Heart left ventricle (tissue), 16 donors: Measurements from ENCODE around the gene CTXN1. TPM values are rescaled to one million over a fixed set of nuclear protein-coding genes. Genes with fewer than 3 reads are reported as not detected.
A peak's percentile ranks its signal among the peaks of the same experiment; 100 is the strongest.
"Not testable (repeated sequence)": the region's sequence is repeated elsewhere in the genome, so short reads cannot be mapped to it uniquely, and the experiment has no call there.

Experiments
- ATAC-seq, 4 donors: fragments of 200-7000 bp; cut with Tn5 transposase; one replicate each; pipeline ENCODE4 v1.9.1; 2020 to 2022; ENCODE audit warnings: moderate library complexity in 4 of 4, mild to moderate bottlenecking in 3 of 4, moderate number of reproducible peaks in 1 of 4
- DNase-seq, 5 donors: peaks; one replicate each; pipeline ENCODE4 v3.0.0-alpha.2; 2020
- H3K27ac ChIP-seq, 12 donors: fragments of 200-600 bp; sonication (generic) in 4 of 12; one replicate each; pipeline versions ENCODE4 v1.5.0 to v1.8.0; 2016 to 2022; ENCODE audit warnings: mild to moderate bottlenecking in 2 of 12
- H3K27me3 ChIP-seq, 9 donors: fragments of 200-600 bp; sonication (generic) in 2 of 9; one replicate each; pipeline versions ENCODE4 v1.5.1 to v1.8.0; 2016 to 2022; ENCODE audit warnings: mild to moderate bottlenecking in 3 of 9
- H3K36me3 ChIP-seq, 9 donors: fragments of 200-600 bp; sonication (generic) in 2 of 9; one replicate each; pipeline versions ENCODE4 v1.5.0 to v1.8.0; 2018 to 2022; ENCODE audit warnings: mild to moderate bottlenecking in 2 of 9
- H3K4me1 ChIP-seq, 12 donors: fragments of 200-600 bp; sonication (generic) in 4 of 12; one replicate each; pipeline versions ENCODE4 v1.5.0 to v1.8.0; 2016 to 2022; ENCODE audit warnings: mild to moderate bottlenecking in 3 of 12
- H3K4me3 ChIP-seq, 12 donors: fragments of 200-600 bp; sonication (generic) in 4 of 12; one replicate each; pipeline versions ENCODE4 v1.5.0 to v1.8.0; 2017 to 2022; ENCODE audit warnings: mild to moderate bottlenecking in 9 of 12, moderate library complexity in 4 of 12
- H3K9me3 ChIP-seq, 12 donors: fragments of 200-600 bp; sonication (generic) in 4 of 12; one replicate each; pipeline versions ENCODE4 v1.5.0 to v1.8.0; 2016 to 2022; ENCODE audit warnings: mild to moderate bottlenecking in 1 of 12
- POLR2A ChIP-seq, 2 donors: fragments of 450-650 bp; IDR thresholded peaks; one replicate each; pipeline ENCODE4 v1.6.1; 2017; ENCODE audit warnings: antibody characterized with exemption in 2 of 2, mild to moderate bottlenecking in 2 of 2, moderate library complexity in 2 of 2
- WGBS, 4 donors: extraction: QIAGEN DNeasy Blood & Tissue Kit in 2 of 4; methylation state at CpG; one replicate each; pipeline versions ENCODE4 v1.1.5 to v1.1.7; 2013 to 2018; 5-methylcytosine and 5-hydroxymethylcytosine counted together
- intact Hi-C, 10 donors: fragments of 100-400 bp; cut with DNase I; formaldehyde crosslinking; loops; one replicate each; pipeline versions ENCODE4 v1.11.1 to v1.14.2; 2022
- polyA plus RNA-seq, 2 donors: library from polyadenylated mRNA; stranded (reverse); fragments of 200-250 nt; gene quantifications; one replicate each; pipeline ENCODE4 v1.2.3, GENCODE V29; 2013
- total RNA-seq, 9 donors: library from RNA; depleted of rRNA in 2 of 9; stranded (reverse); fragments of >200 nt in 2 of 9; fragmentation: NEBNext Ultra II Directional in 3 of 9; extraction: Animal tissue kit (Norgen Biotek cat#: 25700) in 3 of 9; gene quantifications; one replicate each; pipeline versions ENCODE4 v1.1.0 to v1.2.4, GENCODE V29; 2016 to 2023
- TF ChIP-seq, protein P1 (sequence below), 12 donors: fragments of 200-600 bp; sonication (generic) in 4 of 12; IDR thresholded peaks; one replicate each; pipeline versions ENCODE4 v1.5.0 to v1.8.0; 2018 to 2022; ENCODE audit warnings: antibody characterized with exemption in 12 of 12, mild to moderate bottlenecking in 5 of 12
- donor health status: ischemic (EF 13 %, LVEDD 7.1; RV severe dilation, severe dysfunction).
- donor health status: healthy with polysubstance abuse.
- donor health status: DM: no; HTN: yes; CAD: no.
- donor health status: DM: no; HTN: no; CAD: no.
- donor health status: ischemic (EF 25% LVEDD 6.9; RV normal size, moderate dysfunction).
- donor health status: ischemic (EF 25% LVEDD 5.7; RV mildly dilated, moderate dysfunction).
- donor health status: healthy.
- donor health status: DM: yes; HTN: yes; CAD: no.
- donor health status: ischemic (EF 35%, LVEDD 5.7; RV mildly dilated, moderate dysfunction).
- donor health status: nonischemic (EF 11% LVEDD 7.7; RV severe dilation, severe dysfunction).
- donor health status: DM: yes; HTN: yes; CAD: no.
- donor health status: PGD.
- donor health status: ischemic (EF 29% LVEDD 5.4; RV normal size, mild dysfunction).
- donor health status: nonischemic (EF 23%, LVEDD 6.1; RV moderate dilation, normal function).

The CTXN1 gene
- total and polyA plus RNA-seq, 11 donors, result 0.21 to 3.3 (median 0.48) TPM; not detected in 3

DNA sequence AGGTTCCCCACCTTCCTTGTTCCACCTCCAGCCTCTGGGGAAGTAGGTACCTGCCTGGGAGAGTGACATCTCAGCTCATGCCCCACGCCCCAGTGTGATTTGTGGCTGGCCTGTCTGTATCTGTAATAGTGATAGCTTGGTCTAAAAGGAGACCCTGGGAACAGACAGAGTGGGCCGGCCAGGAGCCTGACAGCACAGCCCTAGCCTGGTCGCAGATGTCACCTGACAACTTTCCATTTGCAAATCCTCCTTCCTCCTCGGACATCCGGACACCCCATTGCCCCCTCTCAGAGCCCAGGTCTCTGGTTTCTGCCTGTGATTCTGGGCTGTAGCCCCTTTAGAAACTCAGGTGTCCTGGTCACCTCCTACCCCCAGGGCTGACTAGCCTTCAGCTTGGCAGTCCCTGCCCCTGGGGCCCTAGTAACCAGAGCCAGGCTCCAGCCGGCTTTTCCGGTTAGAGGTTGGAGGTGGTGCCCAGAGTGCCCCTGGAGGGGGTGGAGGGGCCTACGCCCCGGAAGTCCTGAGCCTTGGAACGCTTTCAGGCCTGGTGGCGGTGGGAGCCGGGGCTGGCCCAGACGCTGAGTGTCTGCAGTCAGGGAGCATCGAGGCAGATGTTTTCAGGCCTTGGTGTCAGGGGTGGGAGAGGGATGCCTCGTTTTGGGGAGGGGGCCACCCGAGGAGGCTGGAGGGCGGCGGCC lies 31.2 kb downstream of the CTXN1 start:
- ATAC-seq, result peak in 2 of 4 donors; percentile 11 to 16
- TF ChIP-seq, protein P1, sequence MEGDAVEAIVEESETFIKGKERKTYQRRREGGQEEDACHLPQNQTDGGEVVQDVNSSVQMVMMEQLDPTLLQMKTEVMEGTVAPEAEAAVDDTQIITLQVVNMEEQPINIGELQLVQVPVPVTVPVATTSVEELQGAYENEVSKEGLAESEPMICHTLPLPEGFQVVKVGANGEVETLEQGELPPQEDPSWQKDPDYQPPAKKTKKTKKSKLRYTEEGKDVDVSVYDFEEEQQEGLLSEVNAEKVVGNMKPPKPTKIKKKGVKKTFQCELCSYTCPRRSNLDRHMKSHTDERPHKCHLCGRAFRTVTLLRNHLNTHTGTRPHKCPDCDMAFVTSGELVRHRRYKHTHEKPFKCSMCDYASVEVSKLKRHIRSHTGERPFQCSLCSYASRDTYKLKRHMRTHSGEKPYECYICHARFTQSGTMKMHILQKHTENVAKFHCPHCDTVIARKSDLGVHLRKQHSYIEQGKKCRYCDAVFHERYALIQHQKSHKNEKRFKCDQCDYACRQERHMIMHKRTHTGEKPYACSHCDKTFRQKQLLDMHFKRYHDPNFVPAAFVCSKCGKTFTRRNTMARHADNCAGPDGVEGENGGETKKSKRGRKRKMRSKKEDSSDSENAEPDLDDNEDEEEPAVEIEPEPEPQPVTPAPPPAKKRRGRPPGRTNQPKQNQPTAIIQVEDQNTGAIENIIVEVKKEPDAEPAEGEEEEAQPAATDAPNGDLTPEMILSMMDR (IDR thresholded peaks at IDR 0.05), result no peak
- no peak for TF ChIP-seq POLR2A (IDR thresholded peaks at IDR 0.05)
- no peak for DNase-seq

DNA sequence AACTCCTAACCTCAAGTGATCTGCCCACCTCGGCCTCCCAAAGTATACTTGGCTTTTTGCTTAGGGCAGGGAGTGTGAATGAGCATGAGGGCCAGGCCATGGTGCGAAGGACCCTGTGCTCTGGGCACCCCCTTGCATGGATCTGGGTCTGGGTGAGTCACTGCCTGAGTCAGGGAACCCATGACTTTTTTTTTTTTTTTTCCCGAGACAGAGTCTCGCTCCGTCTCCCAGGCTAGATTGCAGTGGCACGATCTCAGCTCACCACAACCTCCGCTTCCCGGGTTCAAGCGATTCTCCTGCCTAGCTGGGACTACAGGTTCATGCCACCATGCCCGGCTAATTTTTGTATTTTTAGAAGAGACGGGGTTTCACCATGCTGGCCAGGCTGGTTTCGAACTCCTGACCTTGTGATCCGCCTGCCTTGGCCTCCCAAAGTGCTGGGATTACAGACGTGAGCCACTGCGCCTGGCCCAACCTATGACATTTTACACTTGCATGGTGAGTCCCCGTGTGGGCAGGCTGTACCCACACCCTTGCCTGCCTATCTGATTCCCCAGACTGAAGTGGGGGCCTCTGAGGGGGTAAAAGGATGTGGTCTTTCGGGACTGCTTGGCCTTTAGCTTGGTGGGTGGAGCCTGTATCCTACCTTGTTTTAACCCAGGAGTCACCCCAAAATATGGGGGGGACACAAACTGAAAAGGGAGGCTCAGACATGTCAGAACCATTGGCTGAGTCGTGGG lies 32.4 kb downstream of the CTXN1 start:
- peaks cover 0 to 35% (median 3%) of the 10 kb centered on the region in 9 donors for H3K27me3 ChIP-seq
- H3K4me1 ChIP-seq, intact Hi-C loops, H3K27ac ChIP-seq, H3K4me3 ChIP-seq, H3K9me3 ChIP-seq, ATAC-seq, H3K36me3 ChIP-seq, DNase-seq: not testable (repeated sequence)
- 82 to 84% (median 83%) methylated on average over 18 of the region's 18 CpGs for WGBS, 4 donors

More for the DNA sequence above, 31.2 kb downstream of the CTXN1 start:
- no peaks in the 10 kb centered on the region for H3K4me1 ChIP-seq
- intact Hi-C loops, result no loop called here
- H3K36me3 ChIP-seq, result no peaks in the 10 kb centered on the region
- no peak overlapping the region for H3K27ac ChIP-seq
- no peaks in the 10 kb centered on the region for H3K9me3 ChIP-seq
- WGBS, 4 donors, result 58 to 67% (median 63%) methylated on average over 17 to 18 of the region's 18 CpGs
- H3K4me3 ChIP-seq, result no peak overlapping the region
- H3K27me3 ChIP-seq, result peaks cover 0 to 31% (median 0%) of the 10 kb centered on the region in 9 donors

DNA sequence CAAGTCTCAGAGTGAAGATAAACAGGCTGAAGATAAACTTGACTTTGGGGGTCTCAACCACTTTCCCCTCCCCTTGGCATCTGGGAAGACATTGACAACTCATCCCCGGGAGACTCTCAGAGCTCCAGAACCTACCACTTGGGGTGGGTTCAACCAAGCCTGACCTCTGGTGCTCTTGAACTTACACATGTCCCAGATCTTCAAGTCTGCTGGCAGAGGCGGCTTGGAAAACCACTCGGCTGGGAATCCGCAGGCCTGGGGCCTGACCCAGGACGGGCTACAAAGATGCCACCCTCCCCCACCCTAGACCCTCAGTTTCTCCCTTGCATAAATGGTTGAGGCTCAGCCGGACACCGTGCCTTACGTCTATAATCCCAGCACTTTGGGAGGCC lies 37.1 kb downstream of the CTXN1 start:
- intact Hi-C loops, result no loop called here
- H3K9me3 ChIP-seq, result no peaks in the 10 kb centered on the region
- H3K4me3 ChIP-seq, result peak overlapping the region in 10 of 12 donors; percentile 1 to 52 (median 39)
- TF ChIP-seq, protein P1 (IDR thresholded peaks at IDR 0.05), result no peak
- no peak for TF ChIP-seq POLR2A (IDR thresholded peaks at IDR 0.05)
- DNase-seq, result no peak
- no peaks in the 10 kb centered on the region for H3K36me3 ChIP-seq
- no peak for ATAC-seq
- 51 to 80% (median 77%) methylated on average over 3 to 8 of the region's 8 CpGs for WGBS, 4 donors
- peaks cover 0 to 7% (median 0%) of the 10 kb centered on the region in 12 donors for H3K4me1 ChIP-seq
- peaks cover 4 to 38% (median 10%) of the 10 kb centered on the region in 9 donors for H3K27me3 ChIP-seq
- no peak overlapping the region for H3K27ac ChIP-seq

DNA sequence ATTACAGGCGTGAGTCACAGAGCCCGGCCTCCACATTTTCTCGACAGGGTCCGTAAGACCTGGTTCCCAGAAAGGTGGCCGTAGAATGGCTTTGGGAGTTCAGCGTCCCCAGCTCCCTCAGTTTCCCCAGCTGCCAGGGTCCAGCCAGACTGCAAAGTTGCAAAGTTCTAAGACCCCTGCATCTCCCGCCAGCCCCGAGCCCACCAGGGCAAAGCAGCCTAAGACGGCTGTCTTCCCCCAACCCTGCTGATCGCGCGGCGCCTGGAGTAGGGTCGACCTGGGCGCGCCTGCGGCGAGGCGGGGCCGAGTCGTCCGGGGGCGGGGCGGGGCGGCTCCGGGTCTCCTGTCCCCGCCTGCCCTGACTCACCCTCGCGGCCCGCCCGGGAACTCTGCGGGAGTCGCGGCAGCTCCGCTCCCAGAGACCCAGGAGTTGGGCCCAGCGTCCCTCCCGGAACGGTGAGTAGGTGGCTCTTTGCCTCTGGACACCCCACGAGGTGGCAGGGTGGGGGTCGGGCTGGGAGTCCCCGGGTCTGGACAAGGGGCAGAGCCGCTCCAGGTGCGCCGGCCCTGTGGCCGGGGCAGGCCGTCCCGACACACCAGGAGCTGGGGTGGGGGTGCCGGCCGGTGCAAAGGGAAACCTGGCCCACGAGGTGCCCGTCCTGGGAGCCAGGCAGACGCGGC lies 37.6 kb downstream of the CTXN1 start, which contains the start of gene LRRC8E:
LRRC8E (plus strand) TSS at position 366 of the 681 bp plus-strand sequence. CDS start 7,094 bp downstream, outside the sequence.
- Histone ChIP-seq H3K4me1 (peaks cover 0 to 7% (median 0%) of the 10 kb centered on the region in 12 donors), H3K27me3 (peaks cover 4 to 34% (median 10%) of the 10 kb centered on the region in 9 donors), H3K9me3 (no peaks in the 10 kb centered on the region), H3K4me3 (peak within 1 kb of the TSS; percentile 1 to 52 (median 36)), H3K27ac (no peak within 1 kb of the TSS), H3K36me3 (no peaks in the 10 kb centered on the region)
- DNase-seq, result peak in 2 of 5 donors; percentile 25 to 56
- ATAC-seq, result peak in 3 of 4 donors; percentile 52 to 93 (median 85)
- TF ChIP-seq, protein P1 (IDR thresholded peaks at IDR 0.05), result no peak
- no peak for TF ChIP-seq POLR2A (IDR thresholded peaks at IDR 0.05)
- intact Hi-C loops, result no loop called here
- 9 to 35% (median 15%) methylated on average over 9 to 53 of the region's 53 CpGs for WGBS, 4 donors
